WTC11 (cell line): ENCODE results near the gene PCBP3. TPM values are rescaled to one million over a fixed set of nuclear protein-coding genes. Genes with fewer than 3 reads are reported as not detected.

Experiments
- ATAC-seq: fragments of 200-7000 bp; cut with Tn5 transposase; 2 replicates; pipeline ENCODE4 v1.10.0; 2021; ENCODE audit warnings: mild to moderate bottlenecking, moderate library complexity
- CTCF ChIA-PET: fragments of 300-600 bp; sonication (Branson Sonifier 250); formaldehyde crosslinking; loops from one replicate; lab custom pipeline; 2021; ENCODE audit warnings: antibody characterized with exemption; lab: Charles Lee
- POLR2A ChIA-PET: fragments of 350-600 bp; sonication (Branson Sonifier 250); formaldehyde crosslinking; loops from one replicate; lab custom pipeline; 2021; ENCODE audit warnings: antibody characterized with exemption; lab: Charles Lee
- DNase-seq: peaks from one replicate; pipeline ENCODE4 v3.0.0; 2021; ENCODE audit warnings: low spot score
- H3K27ac Mint-ChIP-seq: 2 replicates; pipeline ENCODE4 v1.8.0; 2021; ENCODE audit warnings: mixed read lengths
- H3K27me3 Mint-ChIP-seq: 2 replicates; pipeline ENCODE4 v1.8.0; 2021; ENCODE audit warnings: low read depth, mild to moderate bottlenecking, moderate library complexity, mixed read lengths
- H3K36me3 Mint-ChIP-seq: 2 replicates; pipeline ENCODE4 v1.8.0; 2021; ENCODE audit warnings: mixed read lengths
- H3K4me1 Mint-ChIP-seq: 2 replicates; pipeline ENCODE4 v1.8.0; 2022; ENCODE audit warnings: mixed read lengths
- H3K4me3 Mint-ChIP-seq: 2 replicates; pipeline ENCODE4 v1.8.0; 2021; ENCODE audit warnings: mild to moderate bottlenecking, moderate library complexity, mixed read lengths
- H3K9me3 Mint-ChIP-seq: 2 replicates; pipeline ENCODE4 v1.8.0; 2021; ENCODE audit warnings: mixed read lengths
- ARID4B ChIP-seq: sonication (generic); formaldehyde crosslinking; IDR thresholded peaks from 2 replicates; pipeline ENCODE4 v1.8.0; 2023; ENCODE audit warnings: missing genetic modification reagents, mild to moderate bottlenecking, borderline replicate concordance
- CREB1 ChIP-seq: sonication (generic); formaldehyde crosslinking; IDR thresholded peaks from 2 replicates; pipeline ENCODE4 v1.8.0; 2023; ENCODE audit warnings: mild to moderate bottlenecking, missing genetic modification reagents
- CREM ChIP-seq: sonication (generic); formaldehyde crosslinking; IDR thresholded peaks from 2 replicates; pipeline ENCODE4 v1.8.1; 2022; ENCODE audit warnings: mild to moderate bottlenecking, missing genetic modification reagents, moderate library complexity
- E2F5 ChIP-seq: sonication (generic); formaldehyde crosslinking; IDR thresholded peaks from 2 replicates; pipeline ENCODE4 v1.8.1; 2022; ENCODE audit warnings: mild to moderate bottlenecking, moderate library complexity, missing genetic modification reagents
- ESRRA ChIP-seq: sonication (generic); formaldehyde crosslinking; IDR thresholded peaks from 2 replicates; pipeline ENCODE4 v1.8.1; 2022; ENCODE audit warnings: mild to moderate bottlenecking, missing genetic modification reagents, borderline replicate concordance
- ETV6 ChIP-seq: sonication (generic); formaldehyde crosslinking; IDR thresholded peaks from 2 replicates; pipeline ENCODE4 v1.8.1; 2022; ENCODE audit warnings: mild to moderate bottlenecking, missing genetic modification reagents
- JUN ChIP-seq: sonication (generic); formaldehyde crosslinking; IDR thresholded peaks from 2 replicates; pipeline ENCODE4 v1.8.0; 2023; ENCODE audit warnings: mild to moderate bottlenecking, missing genetic modification reagents
- MYBL2 ChIP-seq: sonication (generic); formaldehyde crosslinking; IDR thresholded peaks from 2 replicates; pipeline ENCODE4 v1.8.1; 2023; ENCODE audit warnings: mild to moderate bottlenecking, moderate library complexity, missing genetic modification reagents
- NFATC4 ChIP-seq: fragments of 250-450 bp; sonication (Bioruptor Pico); IDR thresholded peaks from 2 replicates; pipeline ENCODE4 v1.9.0; 2021; ENCODE audit warnings: mild to moderate bottlenecking
- NR1H2 ChIP-seq: sonication (generic); formaldehyde crosslinking; IDR thresholded peaks from 2 replicates; pipeline ENCODE4 v1.9.0; 2021; ENCODE audit warnings: mild to moderate bottlenecking, moderate library complexity, missing genetic modification reagents
- RELA ChIP-seq: sonication (generic); formaldehyde crosslinking; IDR thresholded peaks from 2 replicates; pipeline ENCODE4 v1.8.1; 2022; ENCODE audit warnings: missing genetic modification reagents, mild to moderate bottlenecking, borderline replicate concordance
- ZNF138 ChIP-seq: sonication (generic); formaldehyde crosslinking; conservative IDR thresholded peaks from 2 replicates; pipeline ENCODE4 v1.8.1; 2022; ENCODE audit warnings: mild to moderate bottlenecking, moderate library complexity, missing genetic modification reagents
- ZNF425 ChIP-seq: fragments of 250-450 bp; sonication (Bioruptor Pico); conservative IDR thresholded peaks from 2 replicates; pipeline ENCODE4 v1.9.0; 2021; ENCODE audit warnings: mild to moderate bottlenecking
- total RNA-seq: library from RNA; stranded (reverse); gene quantifications from 3 replicates; pipeline ENCODE4 v1.2.3, GENCODE V29; 2021
- TF ChIP-seq, protein P1 (sequence below): fragments of 200-600 bp; IDR thresholded peaks from 2 replicates; pipeline ENCODE4 v1.8.0; 2022; ENCODE audit warnings: antibody characterized with exemption
- TF ChIP-seq, protein P2 (sequence below): sonication (generic); formaldehyde crosslinking; IDR thresholded peaks from 2 replicates; pipeline ENCODE4 v1.8.1; 2023; ENCODE audit warnings: mild to moderate bottlenecking, missing genetic modification reagents, moderate library complexity

PCBP3 gene
- total RNA-seq, 1 experiment from 2014 or later, result 8.5 TPM

GRCh38 chr21:45947716-45948255 is 304.3 kb downstream of the PCBP3 start:
- no peak for ATAC-seq
- POLR2A ChIA-PET, result no interaction called here
- H3K36me3 Mint-ChIP-seq, result no peaks in the 10 kb centered on the region; the same call in 1 of the 2 replicates
- H3K27ac Mint-ChIP-seq, result no peak overlapping the region
- peaks cover 3% of the 10 kb centered on the region for H3K27me3 Mint-ChIP-seq
- CTCF ChIA-PET, result interaction anchor here (1.3 kb wide), 1 partner anchor 25 kb away, joined by 5 read pairs; no protein-coding TSS in a partner anchor
- H3K9me3 Mint-ChIP-seq, result peaks cover 4% of the 10 kb centered on the region
- DNase-seq, result no peak
- H3K4me1 Mint-ChIP-seq, result peaks cover 14% of the 10 kb centered on the region
- TF ChIP-seq RELA (CRISPR knock-in tag), result no peak
- TF ChIP-seq, protein P1, sequence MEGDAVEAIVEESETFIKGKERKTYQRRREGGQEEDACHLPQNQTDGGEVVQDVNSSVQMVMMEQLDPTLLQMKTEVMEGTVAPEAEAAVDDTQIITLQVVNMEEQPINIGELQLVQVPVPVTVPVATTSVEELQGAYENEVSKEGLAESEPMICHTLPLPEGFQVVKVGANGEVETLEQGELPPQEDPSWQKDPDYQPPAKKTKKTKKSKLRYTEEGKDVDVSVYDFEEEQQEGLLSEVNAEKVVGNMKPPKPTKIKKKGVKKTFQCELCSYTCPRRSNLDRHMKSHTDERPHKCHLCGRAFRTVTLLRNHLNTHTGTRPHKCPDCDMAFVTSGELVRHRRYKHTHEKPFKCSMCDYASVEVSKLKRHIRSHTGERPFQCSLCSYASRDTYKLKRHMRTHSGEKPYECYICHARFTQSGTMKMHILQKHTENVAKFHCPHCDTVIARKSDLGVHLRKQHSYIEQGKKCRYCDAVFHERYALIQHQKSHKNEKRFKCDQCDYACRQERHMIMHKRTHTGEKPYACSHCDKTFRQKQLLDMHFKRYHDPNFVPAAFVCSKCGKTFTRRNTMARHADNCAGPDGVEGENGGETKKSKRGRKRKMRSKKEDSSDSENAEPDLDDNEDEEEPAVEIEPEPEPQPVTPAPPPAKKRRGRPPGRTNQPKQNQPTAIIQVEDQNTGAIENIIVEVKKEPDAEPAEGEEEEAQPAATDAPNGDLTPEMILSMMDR, result no peak
- no peak overlapping the region for H3K4me3 Mint-ChIP-seq

DNA sequence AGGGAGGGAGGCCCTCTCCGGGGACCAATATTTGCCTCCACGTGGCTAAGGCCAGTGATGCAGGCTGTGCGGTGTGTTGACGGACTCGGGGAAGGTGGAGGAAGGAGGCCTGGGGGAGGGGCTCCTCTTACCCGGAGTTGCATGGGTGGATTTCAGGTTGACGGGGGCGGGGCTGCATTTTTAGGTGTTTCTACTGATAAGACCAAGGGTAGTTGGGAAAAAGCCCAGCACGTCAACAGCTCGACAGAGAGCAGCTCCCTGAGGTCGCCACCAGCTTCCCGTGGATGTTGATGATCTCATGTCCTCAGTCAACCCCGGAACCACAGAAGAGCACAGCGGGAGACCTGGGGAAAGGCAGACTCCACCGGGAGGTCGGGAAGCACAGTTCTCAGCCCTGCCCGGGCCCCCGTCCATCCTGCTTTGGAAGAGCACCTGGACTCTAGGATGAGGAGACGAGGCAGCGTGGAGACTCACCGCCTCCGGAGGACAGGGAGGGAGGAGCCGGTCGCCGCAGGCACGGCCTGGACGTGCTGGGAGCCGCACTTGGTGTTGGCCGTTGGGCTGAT is 305.1 kb downstream of the PCBP3 start:
- ChIA-PET POLR2A (no interaction called here), CTCF (interaction anchor here (1.3 kb wide), 1 partner anchor 26 kb away, joined by 5 read pairs; no protein-coding TSS in a partner anchor)
- H3K36me3 Mint-ChIP-seq, result no peaks in the 10 kb centered on the region
- H3K9me3 Mint-ChIP-seq, result peaks cover 6% of the 10 kb centered on the region
- H3K4me3 Mint-ChIP-seq, result no peak overlapping the region
- peaks cover 14% of the 10 kb centered on the region for H3K4me1 Mint-ChIP-seq
- DNase-seq, result no peak
- H3K27me3 Mint-ChIP-seq, result peaks cover 4% of the 10 kb centered on the region
- 0 out of 2 replicates have a peak overlapping the region, but pooled peaks have one; percentile 49 for H3K27ac Mint-ChIP-seq
- ATAC-seq, result no peak
- TF ChIP-seq MYBL2 (CRISPR knock-in tag) (no peak), CREM (CRISPR knock-in tag) (no peak), E2F5 (CRISPR knock-in tag) (no peak), NR1H2 (CRISPR knock-in tag) (no peak), ESRRA (CRISPR knock-in tag) (no peak), ETV6 (CRISPR knock-in tag) (no peak)
- TF ChIP-seq, protein P2, sequence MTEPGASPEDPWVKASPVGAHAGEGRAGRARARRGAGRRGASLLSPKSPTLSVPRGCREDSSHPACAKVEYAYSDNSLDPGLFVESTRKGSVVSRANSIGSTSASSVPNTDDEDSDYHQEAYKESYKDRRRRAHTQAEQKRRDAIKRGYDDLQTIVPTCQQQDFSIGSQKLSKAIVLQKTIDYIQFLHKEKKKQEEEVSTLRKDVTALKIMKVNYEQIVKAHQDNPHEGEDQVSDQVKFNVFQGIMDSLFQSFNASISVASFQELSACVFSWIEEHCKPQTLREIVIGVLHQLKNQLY (CRISPR knock-in tag), result no peak

DNA sequence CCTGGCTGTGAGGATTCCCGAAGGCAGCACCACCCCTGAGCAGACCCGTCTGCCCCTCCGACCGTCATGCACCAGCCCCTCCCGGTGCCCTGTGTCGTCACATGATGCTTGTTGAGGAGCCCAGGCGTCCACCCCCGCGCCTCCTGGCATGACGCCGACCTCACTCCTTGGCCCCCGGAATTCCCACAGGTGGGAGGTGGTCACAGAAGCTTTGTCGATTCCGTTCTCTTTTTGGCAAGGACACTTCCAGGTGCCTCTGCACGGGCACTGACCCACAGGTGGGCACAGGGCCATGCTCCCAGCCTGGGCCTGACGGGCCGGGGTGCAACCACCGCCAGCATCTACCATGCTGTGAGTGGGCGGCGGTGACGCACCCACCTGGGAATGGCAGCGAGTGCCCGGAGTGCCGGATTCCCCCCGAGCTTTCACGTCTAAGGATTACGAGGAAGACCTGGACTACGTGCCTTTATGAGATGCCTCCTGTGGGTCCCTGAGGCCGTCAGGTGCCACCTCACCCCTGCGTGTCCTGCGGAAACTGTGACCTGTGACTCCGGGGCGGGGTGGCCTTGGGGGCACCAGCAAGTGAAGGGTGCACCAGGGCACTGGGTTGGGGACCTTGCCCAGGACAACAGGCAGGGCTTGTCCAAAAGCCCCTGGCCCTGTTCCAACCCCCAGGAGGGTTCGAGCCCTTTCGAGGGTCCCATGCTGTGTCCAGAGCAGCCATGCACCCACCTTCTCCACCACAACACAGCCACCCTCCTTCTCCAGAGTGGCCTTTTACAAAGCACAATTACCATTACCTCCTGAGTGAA is 306.6 kb downstream of the PCBP3 start:
- ChIA-PET POLR2A (interaction anchor here (1.0 kb wide), 1 partner anchor 663 kb away, joined by 4 read pairs; the partner anchor contains the start of gene POFUT2), CTCF (interaction anchor here (1.0 to 2.9 kb wide), 2 partner anchors 22 to 24 kb away, joined by 4 to 15 read pairs; no protein-coding TSS in a partner anchor)
- H3K4me3 Mint-ChIP-seq, result no peak overlapping the region
- ATAC-seq, result no peak
- no peak for DNase-seq
- no peak for TF ChIP-seq NR1H2 (CRISPR knock-in tag)
- no peak for TF ChIP-seq CREB1 (CRISPR knock-in tag)
- no peak for TF ChIP-seq JUN (CRISPR knock-in tag)
- no peak for TF ChIP-seq NFATC4
- no peak for TF ChIP-seq ARID4B (CRISPR knock-in tag)
- no peak for TF ChIP-seq ZNF425
- TF ChIP-seq ZNF138 (CRISPR knock-in tag), result no peak
- TF ChIP-seq CREM (CRISPR knock-in tag), result no peak
- H3K4me1 Mint-ChIP-seq, result peaks cover 14% of the 10 kb centered on the region
- H3K27ac Mint-ChIP-seq, result no peak overlapping the region
- peaks cover 4% of the 10 kb centered on the region for H3K27me3 Mint-ChIP-seq
- H3K9me3 Mint-ChIP-seq, result peaks cover 7% of the 10 kb centered on the region
- H3K36me3 Mint-ChIP-seq, result no peaks in the 10 kb centered on the region
